NCI-H345 (cell line): ENCODE data around the gene SELENOP.
"Not testable (repeated sequence)": the region's sequence is repeated elsewhere in the genome, so short reads cannot be mapped to it uniquely, and the experiment has no call there.

Experiments used
- DNase-seq: peaks from one replicate; lab custom pipeline; 2025; lab: John Stamatoyannopoulos, UW

SELENOP gene, protein sequence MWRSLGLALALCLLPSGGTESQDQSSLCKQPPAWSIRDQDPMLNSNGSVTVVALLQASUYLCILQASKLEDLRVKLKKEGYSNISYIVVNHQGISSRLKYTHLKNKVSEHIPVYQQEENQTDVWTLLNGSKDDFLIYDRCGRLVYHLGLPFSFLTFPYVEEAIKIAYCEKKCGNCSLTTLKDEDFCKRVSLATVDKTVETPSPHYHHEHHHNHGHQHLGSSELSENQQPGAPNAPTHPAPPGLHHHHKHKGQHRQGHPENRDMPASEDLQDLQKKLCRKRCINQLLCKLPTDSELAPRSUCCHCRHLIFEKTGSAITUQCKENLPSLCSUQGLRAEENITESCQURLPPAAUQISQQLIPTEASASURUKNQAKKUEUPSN

DNA sequence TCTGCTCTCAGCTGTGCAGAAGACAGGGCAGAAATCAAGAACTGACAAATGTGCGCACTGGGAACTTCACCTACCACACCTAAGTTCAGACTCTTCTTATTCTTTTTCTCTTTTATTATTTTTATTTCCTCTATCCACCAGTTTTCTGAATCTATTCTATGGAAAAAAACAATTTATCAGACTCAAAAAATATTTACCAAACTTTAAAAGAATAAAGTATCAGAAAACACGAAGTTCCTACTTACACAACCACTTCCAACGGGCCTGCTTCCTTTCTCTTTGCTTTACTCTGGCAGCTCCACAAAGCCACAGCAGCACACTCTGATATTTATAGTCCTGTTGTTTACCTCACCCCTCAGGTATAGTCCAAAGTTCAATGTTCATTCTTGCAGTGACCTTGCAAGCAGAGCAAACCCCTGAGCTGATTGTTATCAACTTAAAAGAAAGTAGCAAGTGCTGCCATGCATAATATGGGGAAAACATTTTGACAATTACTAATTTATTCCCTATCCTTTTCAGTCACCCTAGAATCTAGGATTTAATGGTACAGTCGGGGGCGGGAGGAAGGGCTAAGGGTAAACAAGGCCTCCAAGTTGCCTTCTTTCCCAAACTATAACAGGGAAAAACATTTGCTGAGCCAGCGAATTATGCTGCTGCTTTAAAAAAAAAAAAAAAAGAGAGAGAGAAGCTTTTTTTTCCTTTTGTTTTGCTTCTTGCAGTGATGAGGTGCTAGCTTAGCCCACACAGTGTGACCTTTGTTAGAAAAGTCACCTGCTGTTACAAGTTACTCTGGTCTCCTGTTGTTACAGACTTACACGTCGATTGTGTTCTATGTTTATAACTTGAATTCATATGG lies at the start of gene SELENOP:
Gene SELENOP (minus strand): TSS at position 302 of the 856 bp plus-strand sequence. CDS start 3,539 bp downstream, outside the sequence.
- no peak for DNase-seq

DNA sequence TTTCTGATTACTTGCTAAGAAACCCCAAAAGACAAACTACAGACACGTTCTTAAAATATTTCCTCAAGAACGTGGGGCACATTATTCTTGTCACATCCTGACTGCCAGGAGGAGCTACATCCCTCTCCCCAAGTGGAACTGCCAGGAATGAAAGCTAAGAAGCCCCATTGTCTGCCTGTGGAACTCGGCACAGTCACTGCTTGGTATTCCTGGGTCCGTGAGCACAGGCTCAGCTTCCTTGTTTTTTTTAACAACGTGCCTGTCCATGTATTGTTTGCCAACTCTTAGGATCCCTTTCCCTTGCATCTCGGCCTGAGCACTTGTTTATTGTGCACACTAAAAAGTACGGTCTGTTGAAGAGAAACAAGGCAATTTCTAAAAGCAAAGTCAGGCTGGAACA lies 47.0 kb upstream of the SELENOP start:
- DNase-seq: no peak

DNA sequence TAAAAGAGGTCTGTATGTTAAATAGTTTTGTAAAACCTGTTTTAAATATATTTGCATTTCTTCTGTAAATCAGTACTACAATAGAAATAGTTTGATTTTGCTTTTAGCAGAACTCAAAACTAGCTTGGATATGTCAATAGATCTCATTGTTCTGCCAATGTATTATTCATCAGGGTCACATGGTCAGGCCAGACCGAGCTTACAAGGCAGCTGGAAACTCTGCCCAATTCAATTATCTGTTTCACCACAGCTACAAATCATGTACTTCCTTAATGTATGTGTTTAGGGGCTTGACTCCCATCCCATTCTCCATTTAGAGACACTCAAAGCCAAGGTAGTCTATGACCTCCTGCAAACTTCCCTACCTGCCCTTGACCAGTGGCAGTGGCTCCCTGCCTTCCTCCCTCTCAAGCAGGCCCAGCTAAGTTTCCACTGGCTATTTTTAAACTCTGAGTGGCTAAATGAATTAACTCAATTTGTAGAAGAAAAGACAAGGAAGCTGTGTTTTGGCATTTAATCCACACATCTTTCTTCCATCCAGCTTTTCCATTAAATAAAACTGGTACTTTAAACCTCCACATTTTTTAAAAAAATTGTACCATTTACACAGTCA lies 46.4 kb upstream of the SELENOP start:
- DNase-seq: no peak

DNA sequence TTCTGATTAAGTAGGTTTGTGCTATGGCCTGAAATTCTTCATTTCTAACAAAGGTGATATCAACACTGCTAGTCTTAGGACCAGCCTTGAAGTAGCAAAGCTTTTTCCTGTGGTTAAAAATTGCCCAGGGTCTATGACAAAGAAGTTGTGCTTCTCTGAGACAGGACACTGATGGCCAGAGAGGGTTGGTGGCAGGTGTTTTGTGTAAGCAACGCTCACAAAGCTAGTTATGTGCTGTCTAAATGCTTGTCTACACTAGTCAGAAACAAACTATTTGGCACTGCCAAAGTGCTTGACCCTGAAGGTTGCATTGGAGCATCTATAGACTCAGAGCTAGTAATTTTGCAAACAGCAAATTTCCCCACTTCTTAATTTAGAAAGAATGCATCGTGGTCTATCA lies 44.1 kb upstream of the SELENOP start:
- DNase-seq: no peak

DNA sequence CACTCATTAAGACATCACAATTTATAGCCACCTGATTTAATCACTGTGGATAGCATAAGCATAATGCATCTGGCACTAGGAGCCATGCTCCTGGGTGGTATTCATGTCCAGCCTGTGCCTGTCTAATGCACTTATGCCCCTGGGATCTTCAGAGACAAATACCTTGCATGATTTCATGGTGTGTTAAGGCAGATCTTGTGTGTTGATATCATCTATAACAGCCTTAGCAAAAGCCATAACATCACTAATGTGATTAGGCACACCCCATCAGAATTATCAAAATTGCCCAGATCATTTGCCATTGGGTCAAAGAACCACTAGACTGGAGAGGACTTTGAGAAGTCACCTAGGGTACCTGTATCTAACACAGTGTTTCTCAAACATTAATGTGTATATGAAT lies 43.7 kb upstream of the SELENOP start:
- DNase-seq: no peak

DNA sequence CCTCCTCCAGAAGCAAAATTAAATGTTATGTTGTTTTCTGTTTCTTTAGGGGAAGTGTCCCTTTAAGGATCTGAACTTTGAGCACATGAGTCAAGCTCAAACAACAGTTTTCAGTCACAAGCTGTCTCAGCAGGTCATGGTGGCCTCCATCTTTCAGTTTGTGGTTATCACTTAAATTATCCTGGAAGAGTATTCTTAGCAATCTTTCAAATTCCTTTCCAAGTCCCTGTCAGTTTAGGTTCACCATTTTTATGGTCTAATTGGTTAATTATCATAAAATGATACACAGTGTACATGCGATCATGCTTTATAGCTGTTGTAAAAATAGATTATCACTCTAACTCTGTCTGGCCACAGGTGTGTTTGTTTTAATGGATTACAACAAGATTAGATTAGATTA lies 43.1 kb upstream of the SELENOP start:
- no peak for DNase-seq

DNA sequence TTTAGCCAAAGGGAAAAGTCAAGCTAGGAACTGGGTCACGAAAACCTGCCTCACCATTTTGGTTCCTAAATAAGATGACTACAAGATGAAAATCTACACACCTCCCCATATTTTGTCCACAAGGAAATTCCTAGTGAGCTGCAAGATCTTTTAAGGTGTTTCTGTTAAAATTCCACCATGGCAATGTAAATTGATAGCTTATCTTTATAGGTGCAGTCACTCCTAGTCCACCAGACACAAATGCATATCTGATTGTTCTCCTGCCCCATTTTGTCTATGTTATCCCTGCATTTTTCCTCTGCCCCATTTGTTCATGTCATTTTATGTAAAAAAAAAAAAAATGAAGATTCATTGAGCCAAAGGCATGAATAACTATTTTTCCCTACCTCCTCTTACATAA lies 41.1 kb upstream of the SELENOP start:
- DNase-seq: no peak

DNA sequence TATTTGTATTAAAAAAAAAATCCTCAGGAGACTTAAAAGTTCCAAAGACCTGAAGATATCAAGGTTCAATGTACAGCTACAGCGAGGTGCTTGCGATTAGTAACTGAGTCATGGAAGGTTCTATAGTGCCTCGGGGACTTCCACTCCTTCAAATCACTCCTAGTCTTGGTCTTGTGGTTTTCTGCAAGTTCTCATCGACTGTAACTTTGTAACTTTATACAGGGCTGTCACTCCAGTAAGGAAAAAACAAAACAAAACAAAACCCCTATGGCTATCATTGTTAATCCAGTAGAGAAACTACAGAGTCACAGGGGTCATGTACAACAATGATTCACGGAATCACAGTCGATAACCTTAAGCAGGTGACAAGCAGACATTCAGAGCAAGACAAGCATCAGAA lies 39.8 kb upstream of the SELENOP start:
- DNase-seq: no peak

DNA sequence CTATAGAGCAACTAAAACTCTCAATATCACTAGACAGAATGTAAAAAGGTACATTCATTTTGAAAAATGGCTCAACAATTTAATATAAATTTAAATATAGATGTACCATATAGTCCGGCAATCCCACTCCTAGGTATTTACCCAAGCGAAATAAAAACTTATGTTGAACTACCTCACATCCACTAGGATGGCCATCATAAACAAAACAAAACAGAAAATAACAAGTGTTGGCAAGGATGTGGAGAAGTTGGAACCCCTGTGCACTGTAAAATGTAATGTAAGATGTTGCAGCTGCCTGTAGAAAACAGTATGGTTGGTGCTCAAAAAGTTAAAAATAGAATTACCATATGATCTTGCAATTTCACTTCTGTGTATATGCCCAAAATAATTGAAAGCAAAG lies 36.9 kb upstream of the SELENOP start:
- DNase-seq: no peak

DNA sequence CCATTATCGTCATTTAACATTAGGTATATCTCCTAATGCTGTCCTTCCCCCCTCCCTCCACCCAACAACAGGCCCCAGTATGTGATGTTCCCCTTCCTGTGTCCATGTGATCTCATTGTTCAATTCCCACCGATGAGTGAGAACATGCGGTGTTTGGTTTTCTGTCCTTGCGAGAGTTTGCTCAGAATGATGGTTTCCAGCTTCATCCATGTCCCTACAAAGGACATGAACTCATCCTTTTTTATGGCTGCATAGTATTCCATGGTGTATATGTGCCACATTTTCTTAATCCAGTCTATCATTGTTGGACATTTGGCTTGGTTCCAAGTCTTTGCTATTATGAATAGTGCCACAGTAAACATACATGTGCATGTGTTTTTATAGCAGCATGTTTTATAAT lies 32.7 kb upstream of the SELENOP start:
- not testable (repeated sequence) for DNase-seq

DNA sequence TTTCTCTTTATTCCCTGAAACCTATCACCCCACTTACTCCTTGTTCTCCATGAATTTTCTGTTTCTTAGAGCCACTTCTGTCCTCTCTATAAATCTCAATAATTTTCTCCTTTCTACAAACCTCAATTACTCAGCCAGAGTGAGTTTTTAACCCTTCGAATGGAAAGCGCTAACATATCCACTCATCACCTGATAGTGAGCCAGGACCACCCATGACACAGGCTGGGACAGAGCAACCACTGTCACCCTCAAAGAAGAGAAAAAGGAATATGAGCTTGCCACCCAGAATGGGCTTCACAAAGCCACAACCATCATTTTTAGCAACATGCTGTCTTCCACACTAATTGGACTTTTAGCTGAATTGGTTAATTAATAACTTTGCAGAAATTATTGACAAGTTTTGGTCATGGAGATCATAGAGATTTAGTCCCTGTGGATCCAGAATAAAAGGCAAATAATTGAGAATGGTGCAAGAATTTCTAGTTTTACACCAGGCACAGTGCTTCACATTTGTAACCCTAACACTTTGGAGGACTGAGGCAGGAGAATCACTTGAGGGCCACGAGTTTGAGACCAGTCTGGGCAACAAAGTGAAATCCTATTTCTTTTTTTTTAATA lies 32.1 kb upstream of the SELENOP start:
- DNase-seq: no peak

DNA sequence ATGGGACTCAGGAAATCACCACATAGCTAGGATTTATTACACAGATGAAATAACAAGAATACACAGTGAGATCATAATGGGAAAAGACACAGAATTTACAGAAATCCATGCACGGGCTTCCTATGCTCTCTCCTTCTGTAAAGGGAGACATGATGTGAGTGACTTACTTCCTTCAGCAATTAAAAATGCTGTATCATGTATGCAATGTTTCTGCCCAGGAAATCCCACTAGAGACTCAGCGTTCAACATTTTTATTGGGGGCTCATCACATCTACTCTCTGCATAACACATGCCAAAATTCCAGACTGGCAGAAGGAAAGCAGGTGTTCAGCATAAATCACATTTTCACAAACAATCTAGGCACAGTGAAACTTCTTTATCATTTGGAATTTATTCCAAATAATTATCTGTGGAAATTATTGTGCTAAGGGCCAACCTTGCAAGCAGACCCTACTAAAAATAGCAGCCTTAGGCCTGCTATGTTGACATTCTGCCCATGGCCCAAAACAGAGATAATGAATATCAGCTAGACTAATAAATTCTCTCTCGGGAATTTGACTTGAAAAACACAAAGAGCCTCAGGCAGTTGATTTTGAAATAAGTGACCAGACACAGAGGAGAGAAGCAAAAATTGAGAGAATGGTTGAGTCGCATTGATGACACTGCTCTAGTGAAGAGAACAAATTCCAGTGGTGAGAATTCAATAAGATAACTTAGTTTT lies 31.4 kb upstream of the SELENOP start:
- no peak for DNase-seq

DNA sequence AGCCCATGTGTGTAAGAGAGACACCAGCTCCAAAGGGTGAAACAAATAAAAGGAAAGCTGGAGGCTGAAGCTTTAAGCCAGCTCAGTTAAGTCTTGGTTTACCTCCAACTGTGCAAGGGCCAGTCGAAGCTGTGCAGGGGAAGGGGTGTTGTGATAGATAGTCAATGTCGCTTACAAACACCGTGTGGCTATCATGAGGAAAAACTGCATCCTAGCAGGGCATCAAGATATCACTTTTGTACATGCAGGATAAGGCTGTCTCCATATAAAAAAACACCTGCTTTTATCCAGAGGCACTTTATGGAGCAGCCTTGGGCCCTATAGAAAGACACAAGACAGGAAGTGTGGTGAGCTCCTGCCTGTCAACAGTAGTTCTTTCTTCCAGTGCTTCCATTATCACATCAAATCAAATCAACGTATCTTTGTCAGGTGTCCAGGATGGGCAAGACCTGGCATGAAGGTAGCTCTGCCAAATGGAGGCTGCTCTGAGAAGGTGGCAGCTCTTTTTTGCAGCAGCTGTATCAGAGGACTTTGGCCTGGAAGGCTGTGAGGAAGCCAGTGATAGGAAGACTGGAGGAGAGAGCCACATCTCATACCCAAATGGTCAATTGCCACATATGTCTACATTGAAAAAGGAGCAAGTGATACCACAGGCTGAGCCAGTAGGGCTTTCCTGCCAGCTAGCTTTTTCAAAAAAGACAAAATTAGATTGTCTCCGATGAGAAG lies 29.3 kb upstream of the SELENOP start:
- no peak for DNase-seq

DNA sequence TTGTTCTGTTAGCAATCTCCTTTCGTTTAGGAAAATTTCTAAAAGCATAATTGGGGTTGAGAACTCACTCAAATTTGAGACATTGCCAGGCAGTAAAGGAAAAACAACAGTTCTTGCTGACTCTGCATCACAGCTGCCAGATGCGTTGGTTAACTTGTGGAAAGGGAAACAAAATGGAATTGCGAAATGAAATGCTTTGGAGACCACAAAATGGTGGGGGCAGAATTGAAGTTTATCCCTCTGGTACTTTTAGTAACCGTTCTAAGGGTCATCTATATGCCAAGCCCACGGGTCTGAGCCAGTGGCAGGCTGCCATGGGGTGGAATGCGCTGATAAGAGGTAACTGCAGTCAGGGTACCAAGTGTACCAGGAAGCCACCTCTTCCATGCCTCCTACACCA lies 28.6 kb upstream of the SELENOP start:
- DNase-seq: no peak

DNA sequence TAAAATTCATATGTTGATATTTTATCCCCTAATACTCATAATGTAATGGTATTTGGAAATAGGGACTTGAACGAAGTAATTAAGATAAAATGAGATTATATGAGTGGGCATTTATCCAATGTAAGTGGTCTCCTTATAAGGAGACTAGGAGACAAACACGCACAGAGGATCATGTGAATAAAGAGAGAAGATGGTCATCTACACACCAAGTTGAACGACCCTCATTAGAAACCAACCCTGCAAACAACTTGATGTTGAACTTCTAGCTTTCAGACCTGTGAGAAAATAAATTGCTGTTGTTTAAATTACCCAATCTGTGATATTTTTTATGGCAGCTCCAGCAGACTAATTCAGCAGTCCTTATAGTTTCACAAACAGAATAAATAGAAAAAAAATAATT lies 27.5 kb upstream of the SELENOP start:
- DNase-seq: no peak

DNA sequence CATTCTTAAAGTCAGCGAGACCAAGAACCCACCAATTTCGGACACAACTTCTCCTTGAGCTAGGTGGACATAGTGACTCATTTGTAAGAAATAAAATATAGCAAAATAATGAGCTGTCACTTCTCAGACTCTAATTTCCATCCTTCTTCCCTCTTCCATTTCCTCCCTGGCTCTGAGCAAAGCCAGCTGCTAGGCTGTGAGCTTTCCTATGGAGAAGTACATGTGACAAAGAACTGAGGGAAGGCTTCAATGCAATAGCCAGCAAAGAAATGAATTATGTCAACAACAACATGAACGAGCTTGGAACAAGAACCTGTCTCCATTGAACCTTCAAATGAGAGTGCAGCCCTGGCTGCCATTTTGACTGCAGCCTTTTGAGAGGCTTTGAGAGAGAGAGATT lies 25.9 kb upstream of the SELENOP start:
- no peak for DNase-seq

DNA sequence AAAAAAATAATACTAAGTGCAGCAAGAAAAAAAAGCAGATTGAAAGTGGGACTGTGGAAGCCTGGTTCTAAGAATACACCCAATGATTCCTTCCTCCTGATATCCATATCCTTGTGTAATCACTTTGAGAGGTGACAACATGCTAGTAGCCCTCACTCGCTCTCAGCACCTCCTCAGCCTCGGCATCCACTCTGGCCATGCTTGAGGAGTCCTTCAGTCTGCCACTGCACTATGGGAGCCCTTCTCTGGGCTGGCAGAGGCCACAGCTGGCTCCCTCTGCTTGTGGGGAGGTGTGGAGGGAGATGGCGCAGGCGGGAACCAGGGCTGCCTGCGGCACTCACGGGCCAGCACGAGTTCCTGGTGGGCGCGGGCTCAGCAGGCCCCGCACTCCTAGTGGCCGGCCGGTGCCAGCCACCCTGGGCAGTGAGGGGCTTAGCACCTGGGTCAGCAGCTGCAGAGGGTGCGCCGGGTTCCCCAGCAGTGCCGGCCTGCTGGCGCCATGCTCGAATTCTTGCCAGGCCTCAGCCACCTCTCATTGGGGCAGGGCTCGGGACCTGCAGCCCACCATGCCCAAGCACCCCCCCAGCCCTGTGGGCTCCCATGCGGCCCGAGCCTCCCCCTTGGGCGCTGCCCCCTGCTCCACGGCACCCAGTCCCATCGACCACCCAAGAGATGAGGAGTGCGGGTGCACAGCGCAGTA lies 24.5 kb upstream of the SELENOP start:
- DNase-seq: no peak

DNA sequence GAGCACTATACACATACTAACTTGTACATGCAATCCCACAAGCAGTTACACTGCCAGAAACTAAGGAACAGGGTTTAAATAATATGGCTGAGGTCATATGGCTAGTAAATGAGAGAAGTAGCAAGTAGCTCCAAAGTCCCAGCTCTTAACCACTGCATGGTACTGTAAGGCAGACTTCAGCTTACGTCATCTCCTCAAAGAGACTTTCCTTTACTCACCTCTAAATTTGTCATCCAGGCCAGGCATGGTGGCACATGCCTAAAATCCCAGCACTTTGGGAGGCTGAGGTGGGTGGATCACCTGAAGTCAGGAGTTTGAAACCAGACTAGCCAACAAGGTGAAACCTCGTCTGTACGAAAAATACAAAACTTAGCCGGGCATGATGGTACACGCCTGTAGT lies 20.4 kb upstream of the SELENOP start:
- no peak for DNase-seq

DNA sequence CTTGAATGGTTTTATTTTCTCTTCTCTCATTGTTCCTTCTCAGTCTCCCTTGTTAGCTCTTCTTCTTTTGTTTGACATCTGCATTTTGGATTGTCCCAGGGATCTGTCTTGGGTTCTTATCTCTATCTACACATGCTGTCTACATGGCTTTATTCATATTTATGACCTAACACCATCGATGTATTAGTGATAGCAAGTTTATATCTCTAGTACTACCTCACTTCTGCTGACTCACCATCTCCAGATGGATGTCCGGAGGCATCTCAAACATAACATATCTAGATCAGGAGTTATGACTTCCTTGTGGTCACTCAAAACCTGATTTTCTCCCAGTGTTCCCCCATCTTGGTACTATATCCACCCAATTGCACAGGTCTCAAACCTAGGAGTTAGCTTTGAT lies 19.2 kb upstream of the SELENOP start:
- DNase-seq: no peak

DNA sequence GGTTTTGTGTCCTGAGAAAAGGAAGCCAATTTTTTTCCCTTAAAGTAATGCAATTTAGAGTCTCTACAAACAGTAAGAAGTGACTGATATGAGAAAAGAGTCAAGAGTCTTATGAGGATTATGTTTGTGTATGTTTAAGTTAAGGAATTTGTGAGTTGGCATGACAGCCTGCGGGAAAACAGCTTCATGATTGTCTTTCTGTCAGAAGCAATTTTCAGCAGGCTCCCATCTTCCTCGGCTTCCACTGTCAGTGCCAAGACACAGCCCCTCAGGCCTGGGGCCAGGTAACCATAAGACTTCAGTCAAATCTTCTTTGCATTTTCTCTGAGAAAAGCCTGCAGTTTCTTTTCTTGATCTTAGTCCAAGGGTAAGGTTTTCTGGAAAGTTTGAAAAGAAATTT lies 17.0 kb upstream of the SELENOP start:
- DNase-seq: no peak
